ENCODE measurements around the gene FAM200B.

- no peak for TF ChIP-seq CTCF (IDR thresholded peaks at IDR 0.05; ENCODE audit: poor library complexity)
- no peak for TF ChIP-seq EZH2phosphoT487 (IDR thresholded peaks at IDR 0.05; ENCODE audit: low read depth, severe bottlenecking, unreplicated experiment)
- no peak for TF ChIP-seq EZH2 (IDR thresholded peaks at IDR 0.05; ENCODE audit: borderline replicate concordance)
These were observed 53.9 kb downstream of the FAM200B start for GRCh38 chr4:15735536-15735935.

Data from hepatocyte (in vitro differentiated cells).